Bronchial smooth muscle cell (primary cell): ENCODE data around the gene TMTC2. TPM values are rescaled to one million over a fixed set of nuclear protein-coding genes. Genes with fewer than 3 reads are reported as not detected.

Experiments
- total RNA-seq: library from RNA; depleted of rRNA; stranded (reverse); fragments of >200 nt; gene quantifications from 2 replicates; pipeline ENCODE4 v1.2.1, GENCODE V29; 2014

Gene TMTC2
- total RNA-seq, result 15.9 and 18.7 TPM in 2 replicates

DNA sequence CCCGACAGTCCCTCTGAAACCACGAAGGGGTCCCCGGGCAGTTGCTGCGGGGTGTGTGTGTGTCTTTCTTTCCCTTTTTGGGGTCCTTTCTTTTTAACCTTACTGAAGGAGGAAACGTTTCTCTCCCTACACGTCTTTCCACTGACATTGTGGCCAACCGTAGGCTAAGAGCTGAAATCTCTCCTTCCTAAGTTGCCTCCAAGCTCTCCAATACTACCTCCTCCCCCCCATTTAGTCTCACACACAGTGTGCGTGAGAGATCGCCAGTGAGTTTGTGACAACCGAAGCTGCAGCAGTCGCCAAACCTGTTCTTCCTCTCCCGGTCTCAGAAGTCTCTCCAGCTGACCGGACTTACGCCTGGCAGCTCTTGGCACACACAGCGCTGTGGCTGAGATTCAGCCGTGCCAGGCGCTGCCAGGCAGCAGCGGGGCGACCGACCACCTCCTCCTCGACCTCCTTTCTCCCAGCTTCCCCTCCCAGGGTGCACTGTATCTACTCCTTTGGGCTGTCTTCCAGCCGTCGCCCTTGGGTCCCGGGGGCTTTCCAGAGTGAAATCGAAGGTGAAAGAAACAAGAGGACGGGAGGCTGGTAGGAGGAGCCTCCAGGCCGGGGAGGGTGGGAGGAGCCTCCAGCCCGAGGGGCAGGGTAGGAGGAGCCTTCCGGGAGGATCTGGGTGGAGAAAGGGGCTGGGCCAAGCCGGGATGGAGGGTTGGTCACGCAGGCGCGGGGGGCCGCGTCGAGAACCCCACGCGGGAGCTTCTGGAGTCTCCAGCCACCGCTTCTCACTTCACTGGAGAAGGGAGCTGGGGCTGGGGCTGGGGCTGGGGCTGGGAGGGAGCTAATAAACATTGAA is at the start of gene TMTC2:
Gene TMTC2 (plus strand): TSS at position 739 of the 853 bp plus-strand sequence.

